ENCODE measurements around the gene UGT1A7. TPM values are rescaled to one million over a fixed set of nuclear protein-coding genes. Genes with fewer than 3 reads are reported as not detected.

UGT1A7 gene
- total and polyA plus RNA-seq, 2 donors from 2014 or later: 0.35 to 1.3 TPM

GRCh38 chr2:233792720-233793119, 111.0 kb downstream of the UGT1A7 start:
- Histone ChIP-seq H3K9ac (ENCODE audit: low read length in 3 of 3) (no peak overlapping the region), H3K4me3 (ENCODE audit: low read length in 3 of 3) (no peak overlapping the region), H3K36me3 (ENCODE audit: control insufficient read depth in 2 of 3, insufficient read depth in 3 of 3, low read length in 3 of 3) (no peaks in the 10 kb centered on the region), H3K27ac (ENCODE audit: low read depth in 2 of 2, low read length in 2 of 2) (no peak overlapping the region), H3K4me1 (ENCODE audit: control insufficient read depth in 2 of 3, insufficient read depth in 2 of 3, low read depth in 1 of 3, low read length in 3 of 3) (no peaks in the 10 kb centered on the region), H3K9me3 (ENCODE audit: control insufficient read depth in 2 of 3, insufficient read depth in 1 of 3, low read length in 3 of 3) (no peaks in the 10 kb centered on the region), H3K27me3 (ENCODE audit: control insufficient read depth, insufficient read depth, low read length) (no peaks in the 10 kb centered on the region)
- intact Hi-C loops (cut with DNase I): no loop called here
- DNase-seq: peak in 1 of 5 donors; percentile 15
- no peak for TF ChIP-seq CTCF (IDR thresholded peaks at IDR 0.05; ENCODE audit: borderline replicate concordance, extremely low read depth, insufficient read depth)
- FAIRE-seq: no peak

- intact Hi-C loops (cut with DNase I): no loop called here
- no peaks in the 10 kb centered on the region for H3K9me3 ChIP-seq (ENCODE audit: control insufficient read depth in 2 of 3, insufficient read depth in 1 of 3, low read length in 3 of 3)
- H3K4me1 ChIP-seq (ENCODE audit: control insufficient read depth in 2 of 3, insufficient read depth in 2 of 3, low read depth in 1 of 3, low read length in 3 of 3): no peaks in the 10 kb centered on the region
- H3K27ac ChIP-seq (ENCODE audit: low read depth in 2 of 2, low read length in 2 of 2): no peak overlapping the region
- FAIRE-seq: no peak
- no peak for TF ChIP-seq CTCF (IDR thresholded peaks at IDR 0.05; ENCODE audit: borderline replicate concordance, extremely low read depth, insufficient read depth)
- no peak overlapping the region for H3K9ac ChIP-seq (ENCODE audit: low read length in 3 of 3)
- H3K27me3 ChIP-seq (ENCODE audit: control insufficient read depth, insufficient read depth, low read length): no peaks in the 10 kb centered on the region
- H3K36me3 ChIP-seq (ENCODE audit: control insufficient read depth in 2 of 3, insufficient read depth in 3 of 3, low read length in 3 of 3): no peaks in the 10 kb centered on the region
- H3K4me3 ChIP-seq (ENCODE audit: low read length in 3 of 3): no peak overlapping the region
- peak in 1 of 5 donors; percentile 40 for DNase-seq
These were observed 111.9 kb downstream of the UGT1A7 start for GRCh38 chr2:233793465-233794127.

- Histone ChIP-seq H3K36me3 (ENCODE audit: control insufficient read depth in 2 of 3, insufficient read depth in 3 of 3, low read length in 3 of 3) (no peaks in the 10 kb centered on the region), H3K9ac (ENCODE audit: low read length in 3 of 3) (no peak overlapping the region), H3K4me1 (ENCODE audit: control insufficient read depth in 2 of 3, insufficient read depth in 2 of 3, low read depth in 1 of 3, low read length in 3 of 3) (no peaks in the 10 kb centered on the region), H3K4me3 (ENCODE audit: low read length in 3 of 3) (no peak overlapping the region), H3K9me3 (ENCODE audit: control insufficient read depth in 2 of 3, insufficient read depth in 1 of 3, low read length in 3 of 3) (no peaks in the 10 kb centered on the region), H3K27ac (ENCODE audit: low read depth in 2 of 2, low read length in 2 of 2) (no peak overlapping the region), H3K27me3 (ENCODE audit: control insufficient read depth, insufficient read depth, low read length) (no peaks in the 10 kb centered on the region)
- no peak for TF ChIP-seq CTCF (IDR thresholded peaks at IDR 0.05; ENCODE audit: borderline replicate concordance, extremely low read depth, insufficient read depth)
- DNase-seq: peak in 1 of 5 donors; percentile 36
- FAIRE-seq: no peak
- intact Hi-C loops (cut with DNase I): no loop called here
These were observed 112.5 kb downstream of the UGT1A7 start for GRCh38 chr2:233794128-233794658.
